Renal pelvis (tissue), 4 donors: Measurements from ENCODE around the gene BAAT. TPM values are rescaled to one million over a fixed set of nuclear protein-coding genes. Genes with fewer than 3 reads are reported as not detected.

Experiments
- DNase-seq: peaks from one replicate; pipeline ENCODE4 v3.0.0-alpha.2; 2013
- polyA plus RNA-seq, 3 donors: library from polyadenylated mRNA; unstranded; fragments of 120-200 nt; gene quantifications; one replicate each; pipeline ENCODE4 v1.2.1, GENCODE V29; 2013; ENCODE audit not compliant: insufficient read length in 3 of 3

Gene BAAT
- polyA plus RNA-seq, 3 donors = 0.31 to 0.47 (median 0.42) TPM

GRCh38 chr9:101323129-101323528, 61.7 kb downstream of the BAAT start:
- no peak for DNase-seq

GRCh38 chr9:101317735-101318134, 67.1 kb downstream of the BAAT start:
- DNase-seq = no peak

GRCh38 chr9:101315112-101315450, 69.7 kb downstream of the BAAT start:
- no peak for DNase-seq

- DNase-seq = no peak
Measured at GRCh38 chr9:101312661-101313060, 72.1 kb downstream of the BAAT start.

GRCh38 chr9:101311758-101312420, 72.9 kb downstream of the BAAT start:
- DNase-seq = peak; percentile 69

GRCh38 chr9:101311191-101311590, 73.6 kb downstream of the BAAT start:
- no peak for DNase-seq

Other genes with a start within 250 kb of the BAAT start
- 10 to 100 TPM; 21.7 to 24.4 (median 23.7) TPM for gene MRPL50, start 13.6 kb upstream of the BAAT start, polyA plus RNA-seq
- gene ZNF189, start 13.8 kb upstream of the BAAT start, polyA plus RNA-seq = 10 to 100 TPM; 38.9 to 49.8 (median 44.3) TPM
- gene ALDOB, start 50.8 kb upstream of the BAAT start, polyA plus RNA-seq = 100 to 1,000 TPM; 742 to 756 (median 745) TPM
- 10 to 100 TPM; 56.2 to 70.5 (median 60.6) TPM for gene RNF20, start 148.8 kb upstream of the BAAT start, polyA plus RNA-seq
- gene PPP3R2, start 210.0 kb upstream of the BAAT start, polyA plus RNA-seq = under 1 TPM in 2 of 3 donors, not detected in 1; 0.10 TPM